Right atrium auricular region (tissue), 2 donors: ENCODE data around the gene CTSE. TPM values are rescaled to one million over a fixed set of nuclear protein-coding genes. Genes with fewer than 3 reads are reported as not detected.

Experiments
- DNase-seq: peaks from one replicate; pipeline ENCODE4 v3.0.0-alpha.2; 2019; ENCODE audit warnings: low spot score
- H3K27ac ChIP-seq, 2 donors: fragments of 200-600 bp; sonication (generic); 1 replicate in 1 of 2; 2 replicates in 1 of 2; pipeline ENCODE4 v1.5.1; 2016 to 2019
- H3K27me3 ChIP-seq, 2 donors: fragments of 200-600 bp; sonication (generic); one replicate each; pipeline versions ENCODE4 v1.5.1 to v1.6.0; 2017 to 2019
- H3K36me3 ChIP-seq: fragments of 200-600 bp; sonication (generic); one replicate; pipeline ENCODE4 v1.5.1; 2016
- H3K4me1 ChIP-seq, 2 donors: fragments of 200-600 bp; sonication (generic); one replicate each; pipeline versions ENCODE4 v1.5.1 to v1.6.0; 2017 to 2019
- H3K4me3 ChIP-seq, 2 donors: fragments of 200-600 bp; sonication (generic); 1 replicate in 1 of 2; 2 replicates in 1 of 2; pipeline ENCODE4 v1.5.1; 2017 to 2019; ENCODE audit warnings: mild to moderate bottlenecking in 1 of 2, moderate library complexity in 1 of 2
- H3K9me3 ChIP-seq, 2 donors: fragments of 200-600 bp; sonication (generic); one replicate each; pipeline ENCODE4 v1.5.1; 2019
- total RNA-seq, 2 donors: library from RNA; depleted of rRNA; stranded (reverse); fragments of >200 nt; gene quantifications; one replicate each; pipeline ENCODE4 v1.1.0, GENCODE V29; 2016
- TF ChIP-seq, protein P1 (sequence below), 2 donors: fragments of 200-600 bp; sonication (generic); IDR thresholded peaks; one replicate each; pipeline ENCODE4 v1.5.1; 2019; ENCODE audit warnings: antibody characterized with exemption in 2 of 2

The CTSE gene
- total RNA-seq, 2 donors from 2014 or later = 1.1 TPM; not detected in 1

DNA sequence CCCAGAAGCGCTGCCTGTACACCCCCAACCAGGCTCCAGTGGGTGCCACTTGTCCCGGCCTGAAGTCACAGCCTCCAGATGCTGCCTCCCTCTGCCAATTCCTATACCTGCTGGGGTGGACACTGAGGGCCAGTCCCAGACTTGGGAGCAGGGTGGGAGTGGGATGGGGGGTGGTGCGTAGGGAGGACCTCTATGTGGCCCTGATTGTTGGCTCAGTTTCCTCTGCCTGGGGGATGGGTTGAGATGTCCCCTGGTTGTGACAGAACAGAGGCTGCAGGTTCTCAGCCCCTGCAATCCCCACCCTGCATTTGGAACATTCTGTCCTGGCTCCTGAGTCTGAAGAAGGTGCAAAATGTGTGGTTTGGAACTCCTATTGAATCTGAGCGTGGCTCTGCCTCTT lies 47.7 kb downstream of the CTSE start:
- TF ChIP-seq, protein P1, sequence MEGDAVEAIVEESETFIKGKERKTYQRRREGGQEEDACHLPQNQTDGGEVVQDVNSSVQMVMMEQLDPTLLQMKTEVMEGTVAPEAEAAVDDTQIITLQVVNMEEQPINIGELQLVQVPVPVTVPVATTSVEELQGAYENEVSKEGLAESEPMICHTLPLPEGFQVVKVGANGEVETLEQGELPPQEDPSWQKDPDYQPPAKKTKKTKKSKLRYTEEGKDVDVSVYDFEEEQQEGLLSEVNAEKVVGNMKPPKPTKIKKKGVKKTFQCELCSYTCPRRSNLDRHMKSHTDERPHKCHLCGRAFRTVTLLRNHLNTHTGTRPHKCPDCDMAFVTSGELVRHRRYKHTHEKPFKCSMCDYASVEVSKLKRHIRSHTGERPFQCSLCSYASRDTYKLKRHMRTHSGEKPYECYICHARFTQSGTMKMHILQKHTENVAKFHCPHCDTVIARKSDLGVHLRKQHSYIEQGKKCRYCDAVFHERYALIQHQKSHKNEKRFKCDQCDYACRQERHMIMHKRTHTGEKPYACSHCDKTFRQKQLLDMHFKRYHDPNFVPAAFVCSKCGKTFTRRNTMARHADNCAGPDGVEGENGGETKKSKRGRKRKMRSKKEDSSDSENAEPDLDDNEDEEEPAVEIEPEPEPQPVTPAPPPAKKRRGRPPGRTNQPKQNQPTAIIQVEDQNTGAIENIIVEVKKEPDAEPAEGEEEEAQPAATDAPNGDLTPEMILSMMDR (IDR thresholded peaks at IDR 0.05) = no peak
- peaks cover 0 to 27% of the 10 kb centered on the region in 2 donors for H3K4me1 ChIP-seq
- peak overlapping the region; percentile 72 to 88 for H3K27ac ChIP-seq
- H3K9me3 ChIP-seq = no peaks in the 10 kb centered on the region
- H3K4me3 ChIP-seq = no peak overlapping the region
- H3K27me3 ChIP-seq = no peaks in the 10 kb centered on the region
- H3K36me3 ChIP-seq = no peaks in the 10 kb centered on the region
- DNase-seq = no peak

DNA sequence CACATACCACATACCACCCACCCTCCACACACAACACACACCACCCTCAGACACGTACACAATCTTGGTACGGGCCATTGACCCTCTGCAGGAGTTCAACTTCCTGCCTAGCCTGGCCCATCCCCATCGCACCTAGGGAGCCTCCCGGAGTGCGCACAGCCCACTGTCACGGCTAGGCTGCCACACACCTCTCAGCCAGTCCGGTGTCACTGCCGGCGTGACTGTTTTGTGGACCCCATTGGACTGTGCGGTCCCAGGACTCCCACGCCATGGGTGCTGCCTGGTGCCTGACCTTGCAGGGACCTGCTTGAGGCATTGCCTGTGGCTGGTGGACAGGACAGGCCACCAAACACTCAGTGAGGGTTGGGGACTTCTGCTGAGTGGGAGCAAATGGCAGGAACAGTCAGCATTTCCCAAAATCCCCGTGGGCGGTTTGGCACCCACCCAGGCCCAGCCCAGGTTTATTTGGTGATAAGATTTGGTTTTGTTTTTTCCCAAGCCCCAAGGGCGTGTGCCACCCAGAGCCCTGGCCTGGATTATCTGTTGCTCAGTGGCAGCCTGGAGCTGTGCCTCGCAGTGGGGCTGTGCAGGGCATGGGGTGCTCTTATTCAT lies 48.2 kb downstream of the CTSE start:
- H3K27me3 ChIP-seq = no peaks in the 10 kb centered on the region
- TF ChIP-seq, protein P1 (IDR thresholded peaks at IDR 0.05) = no peak
- no peak overlapping the region for H3K4me3 ChIP-seq
- peak overlapping the region; percentile 72 to 88 for H3K27ac ChIP-seq
- no peaks in the 10 kb centered on the region for H3K9me3 ChIP-seq
- no peaks in the 10 kb centered on the region for H3K36me3 ChIP-seq
- peaks cover 0 to 32% of the 10 kb centered on the region in 2 donors for H3K4me1 ChIP-seq
- DNase-seq = no peak

DNA sequence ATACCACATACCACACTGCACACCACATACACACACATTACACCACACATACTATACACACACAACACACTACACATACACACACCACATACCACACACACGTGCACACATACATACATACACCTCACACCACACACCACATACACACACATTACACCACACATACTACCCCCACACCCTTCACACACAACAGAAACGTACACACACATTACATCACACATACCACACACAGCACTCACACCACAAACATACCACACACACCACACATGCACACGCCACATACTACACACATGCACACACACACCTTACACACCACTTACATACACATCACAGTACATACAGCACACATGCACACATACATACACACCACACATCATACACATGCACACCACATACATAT lies 49.0 kb downstream of the CTSE start:
- no peak overlapping the region for H3K27ac ChIP-seq
- no peaks in the 10 kb centered on the region for H3K36me3 ChIP-seq
- TF ChIP-seq, protein P1 (IDR thresholded peaks at IDR 0.05) = no peak
- H3K4me3 ChIP-seq = no peak overlapping the region
- H3K4me1 ChIP-seq = peaks cover 0 to 32% of the 10 kb centered on the region in 2 donors
- no peaks in the 10 kb centered on the region for H3K9me3 ChIP-seq
- no peaks in the 10 kb centered on the region for H3K27me3 ChIP-seq
- no peak for DNase-seq

DNA sequence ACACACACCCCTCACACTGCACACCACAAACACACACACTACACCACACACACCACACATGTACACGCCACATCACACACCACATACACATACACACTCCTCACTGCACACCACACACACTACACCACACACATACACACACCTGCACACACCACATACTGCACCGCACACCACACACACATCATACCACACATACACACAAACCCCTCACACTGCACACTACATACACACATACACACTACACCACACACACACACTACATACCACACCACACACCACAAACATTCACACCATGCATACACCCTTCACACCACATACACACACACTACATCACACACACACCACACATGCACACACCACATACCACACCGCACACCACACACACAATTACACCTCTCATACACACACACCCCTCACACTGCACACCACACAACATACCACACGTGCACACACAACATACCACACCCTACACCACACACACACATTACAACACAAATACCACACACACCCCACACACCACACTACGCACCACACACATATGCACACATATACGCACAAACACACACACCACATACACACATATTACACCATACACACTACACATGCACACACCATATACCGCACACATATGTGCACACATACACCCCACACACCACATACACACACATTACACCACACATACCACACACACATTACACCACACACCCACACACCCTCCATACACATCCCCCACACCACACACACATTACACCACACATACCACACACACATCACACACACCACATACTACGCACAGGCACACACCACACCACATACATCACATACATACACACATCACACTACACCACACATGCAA lies 50.1 kb downstream of the CTSE start:
- Histone ChIP-seq H3K9me3 (no peaks in the 10 kb centered on the region), H3K27me3 (no peaks in the 10 kb centered on the region), H3K27ac (no peak overlapping the region), H3K36me3 (no peaks in the 10 kb centered on the region), H3K4me1 (peaks cover 0 to 32% of the 10 kb centered on the region in 2 donors), H3K4me3 (no peak overlapping the region)
- no peak for DNase-seq
- TF ChIP-seq, protein P1 (IDR thresholded peaks at IDR 0.05) = no peak

DNA sequence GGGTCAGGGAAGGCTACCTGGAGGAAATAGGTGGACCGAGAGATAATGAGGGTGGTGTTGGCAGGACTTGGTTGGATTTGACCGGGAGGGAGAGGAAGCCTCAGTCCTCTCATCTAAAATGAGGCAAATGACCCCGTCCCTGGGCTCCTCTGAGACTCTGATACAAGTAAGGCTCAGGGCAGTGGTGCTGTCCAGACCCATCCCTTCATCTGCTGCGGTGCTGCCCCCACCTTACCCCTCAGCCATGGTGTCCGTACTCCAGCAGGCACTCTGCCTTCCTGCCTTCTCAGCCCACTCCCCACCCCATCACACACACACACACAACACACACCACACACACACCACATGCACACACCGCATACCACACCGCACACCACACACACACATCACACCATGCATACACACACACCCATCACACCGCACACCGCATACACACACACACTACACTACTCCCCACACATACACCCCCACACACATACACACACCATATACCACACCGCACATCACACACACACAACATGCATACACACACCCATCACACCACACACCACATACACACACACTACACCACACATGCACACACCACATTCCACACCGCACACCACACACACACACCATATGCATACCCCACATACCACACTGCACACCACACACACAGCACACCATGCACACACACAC lies 51.1 kb downstream of the CTSE start:
- peak overlapping the region in 1 of 2 donors; percentile 44 for H3K27ac ChIP-seq

More for the DNA sequence above, 51.1 kb downstream of the CTSE start:
- no peak overlapping the region for H3K4me3 ChIP-seq
- TF ChIP-seq, protein P1 (IDR thresholded peaks at IDR 0.05) = no peak
- no peak for DNase-seq
- no peaks in the 10 kb centered on the region for H3K9me3 ChIP-seq
- no peaks in the 10 kb centered on the region for H3K27me3 ChIP-seq
- no peaks in the 10 kb centered on the region for H3K36me3 ChIP-seq
- peaks cover 0 to 32% of the 10 kb centered on the region in 2 donors for H3K4me1 ChIP-seq
